NT2/D1 (cell line): ENCODE data around the gene TSPAN32.
A peak's percentile ranks its signal among the peaks of the same experiment; 100 is the strongest.
"Not testable (repeated sequence)": the region's sequence is repeated elsewhere in the genome, so short reads cannot be mapped to it uniquely, and the experiment has no call there.

Source experiments
- DNase-seq: peaks from one replicate; pipeline ENCODE4 v3.0.0-alpha.2; 2011; ENCODE audit warnings: low read depth, low spot score
- H3K27me3 ChIP-seq: 2 replicates; pipeline ENCODE4 v1.6.0; 2011; ENCODE audit warnings: mild to moderate bottlenecking; ENCODE audit not compliant: insufficient read length, insufficient read depth
- H3K36me3 ChIP-seq: 2 replicates; pipeline ENCODE4 v1.6.1; 2011; ENCODE audit warnings: mild to moderate bottlenecking, low read length, mixed read lengths; ENCODE audit not compliant: insufficient read depth, insufficient read length
- H3K4me1 ChIP-seq: 2 replicates; pipeline ENCODE4 v1.5.1; 2011; ENCODE audit not compliant: insufficient read depth, insufficient read length
- H3K4me3 ChIP-seq: 2 replicates; pipeline ENCODE4 v1.5.1; 2011; ENCODE audit warnings: low read depth; ENCODE audit not compliant: insufficient read length
- H3K9ac ChIP-seq: 2 replicates; pipeline ENCODE4 v1.6.0; 2011; ENCODE audit warnings: low read depth; ENCODE audit not compliant: insufficient read length
- H3K9me3 ChIP-seq: 2 replicates; pipeline ENCODE4 v1.5.1; 2011; ENCODE audit warnings: mild to moderate bottlenecking, low read length; ENCODE audit not compliant: insufficient read depth
- SUZ12 ChIP-seq: IDR thresholded peaks from 2 replicates; pipeline ENCODE4 v1.6.1; 2011; ENCODE audit not compliant: insufficient read length, insufficient read depth; ENCODE audit errors: extremely low read depth
- YY1 ChIP-seq: IDR thresholded peaks from 2 replicates; pipeline ENCODE4 v1.6.1; 2011; ENCODE audit not compliant: insufficient read length, insufficient read depth
- ZNF274 ChIP-seq: IDR thresholded peaks from 2 replicates; pipeline ENCODE4 v1.6.1; 2011; ENCODE audit warnings: mild to moderate bottlenecking, low read depth, low read length

TSPAN32 gene

DNA sequence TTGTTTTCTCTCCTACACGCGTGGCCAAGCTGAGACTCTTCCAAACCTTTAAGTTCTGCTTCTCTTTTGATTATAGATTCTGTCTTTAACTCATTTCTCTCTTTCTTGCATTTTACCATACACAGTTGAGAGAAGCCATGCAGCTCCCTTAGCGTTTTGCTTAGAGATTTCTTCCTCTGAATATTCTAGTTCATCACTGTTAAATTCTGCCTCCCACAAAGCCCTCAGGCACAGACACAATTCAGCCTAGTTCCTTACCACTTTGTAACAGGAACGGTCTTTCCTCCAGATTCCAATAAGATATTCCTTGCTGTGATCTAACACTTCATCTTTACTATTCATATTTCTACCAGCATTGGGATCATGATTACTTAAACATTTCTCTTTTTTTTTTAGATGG is 50.6 kb downstream of the TSPAN32 start:
- H3K36me3 ChIP-seq: no peaks in the 10 kb centered on the region
- no peaks in the 10 kb centered on the region for H3K27me3 ChIP-seq
- H3K4me3 ChIP-seq: no peak overlapping the region
- H3K9me3 ChIP-seq: peaks cover 61% of the 10 kb centered on the region
- no peak for DNase-seq
- no peak overlapping the region for H3K9ac ChIP-seq
- H3K4me1 ChIP-seq: no peaks in the 10 kb centered on the region
- TF ChIP-seq ZNF274 (no peak), SUZ12 (no peak), YY1 (no peak)

DNA sequence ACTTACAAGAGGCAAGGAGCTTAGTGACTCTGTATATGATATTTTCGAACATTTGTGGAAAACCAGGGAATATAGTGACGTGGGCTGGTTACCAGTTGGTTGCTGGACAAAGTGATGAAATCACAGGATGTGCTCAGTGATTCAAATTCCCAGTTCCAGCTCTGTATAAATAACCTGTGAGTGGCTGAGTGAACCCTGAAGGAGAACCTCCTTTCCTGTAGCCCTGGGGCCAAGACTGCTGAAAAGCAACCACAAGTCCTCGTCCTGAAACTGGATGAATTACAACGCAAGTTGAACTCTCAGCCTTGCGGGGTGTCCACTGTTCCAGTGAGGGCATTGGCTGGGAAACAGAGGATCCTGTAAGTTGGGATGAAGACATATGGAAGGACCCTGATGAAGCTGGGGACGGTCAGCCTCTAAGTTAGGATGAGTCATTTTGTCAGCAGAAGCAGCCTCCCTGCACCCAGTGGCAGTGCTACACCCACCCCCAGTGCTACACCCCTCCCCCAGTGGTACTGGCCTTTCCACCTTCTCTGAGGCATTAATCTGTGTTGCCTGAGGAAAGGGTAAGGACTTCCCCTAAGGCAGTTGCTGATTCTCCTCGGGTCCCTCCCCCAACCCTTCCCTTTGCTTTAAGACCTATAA is 53.3 kb downstream of the TSPAN32 start:
- Histone ChIP-seq H3K4me3 (no peak overlapping the region), H3K9ac (no peak overlapping the region), H3K36me3 (no peaks in the 10 kb centered on the region), H3K4me1 (no peaks in the 10 kb centered on the region), H3K9me3 (peaks cover 34% of the 10 kb centered on the region), H3K27me3 (no peaks in the 10 kb centered on the region)
- DNase-seq: no peak
- TF ChIP-seq YY1 (no peak), SUZ12 (no peak), ZNF274 (no peak)

DNA sequence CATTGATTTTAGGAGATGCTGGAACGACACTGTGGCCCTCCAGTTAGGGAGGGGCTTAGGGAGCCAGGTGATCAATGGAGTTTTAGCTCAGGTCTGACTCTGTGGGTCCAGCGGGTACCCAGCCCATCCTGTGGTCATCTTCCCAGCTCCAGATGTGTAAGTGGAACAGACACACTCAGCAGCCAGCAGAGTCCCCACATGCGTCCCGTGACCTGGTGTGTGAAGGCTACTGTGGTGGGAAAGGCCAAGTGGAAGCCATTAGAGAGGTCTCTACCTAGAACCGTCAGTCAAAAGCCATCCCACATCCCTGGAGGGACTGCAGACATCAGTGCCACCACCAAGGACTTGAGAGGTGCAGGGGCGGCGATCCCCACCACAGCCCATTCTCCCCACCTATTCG is 55.4 kb downstream of the TSPAN32 start:
- TF ChIP-seq YY1 (no peak), ZNF274 (no peak), SUZ12 (no peak)
- H3K36me3 ChIP-seq: no peaks in the 10 kb centered on the region
- H3K4me3 ChIP-seq: no peak overlapping the region
- no peak overlapping the region for H3K9ac ChIP-seq
- no peaks in the 10 kb centered on the region for H3K4me1 ChIP-seq
- H3K27me3 ChIP-seq: no peaks in the 10 kb centered on the region
- no peak for DNase-seq
- peaks cover 17% of the 10 kb centered on the region for H3K9me3 ChIP-seq

DNA sequence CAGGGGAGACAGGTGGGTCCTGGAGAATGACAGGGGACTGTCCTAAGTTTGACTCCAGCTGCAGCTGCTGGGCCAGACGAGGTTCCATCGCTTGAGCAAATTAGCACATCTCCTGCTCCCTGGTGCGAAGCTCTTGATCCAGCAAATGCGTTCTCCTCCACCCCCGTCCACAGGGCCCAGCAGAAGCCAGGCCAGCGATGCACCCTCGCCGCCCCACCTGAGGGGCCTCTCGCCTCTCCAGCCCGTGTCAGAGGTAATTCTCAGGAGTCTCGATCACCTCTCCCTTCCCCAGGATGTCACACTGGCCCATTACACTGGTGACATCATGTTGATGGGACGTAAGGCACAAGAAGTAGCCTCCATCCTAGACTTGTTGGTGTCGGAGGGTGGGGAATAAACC is 55.8 kb downstream of the TSPAN32 start:
- not testable (repeated sequence) for H3K36me3 ChIP-seq, DNase-seq, H3K9ac ChIP-seq, H3K27me3 ChIP-seq, H3K4me1 ChIP-seq, H3K4me3 ChIP-seq
- peaks cover 17% of the 10 kb centered on the region for H3K9me3 ChIP-seq

DNA sequence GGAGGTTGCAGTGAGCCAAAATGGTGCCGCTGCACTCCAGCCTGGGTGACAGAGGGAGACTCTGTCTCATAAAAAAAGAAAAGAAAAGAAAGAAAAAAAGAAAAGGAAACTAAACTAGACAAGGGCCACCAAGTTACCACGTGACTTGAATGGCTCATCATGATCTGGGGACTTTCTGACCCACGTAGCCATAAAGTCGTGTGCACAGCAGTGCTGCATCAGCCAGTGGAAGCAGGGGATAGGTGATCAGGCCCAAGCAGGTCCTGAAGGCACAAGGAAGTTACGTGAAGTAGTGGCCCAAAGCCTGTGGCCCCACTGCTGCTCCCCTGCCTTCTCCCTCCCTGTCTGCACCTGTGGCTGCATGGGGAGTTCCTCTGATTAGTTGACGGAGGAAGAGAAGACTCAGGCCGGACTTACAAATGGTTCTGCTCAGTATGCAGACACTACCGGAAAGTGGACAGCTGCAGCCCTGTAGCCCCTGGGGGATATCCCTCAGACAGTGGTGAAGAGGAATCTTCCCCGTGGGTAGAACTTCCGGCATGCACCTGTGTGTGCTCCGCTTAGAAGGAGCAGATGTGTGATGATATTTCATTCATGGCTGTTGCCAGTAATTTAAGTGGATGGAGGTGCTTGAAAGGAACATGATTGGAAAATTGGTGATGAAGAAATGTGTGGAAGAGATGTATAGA is 57.1 kb downstream of the TSPAN32 start:
- H3K9me3 ChIP-seq: peaks cover 17% of the 10 kb centered on the region
- H3K9ac ChIP-seq: peak overlapping the region; percentile 17
- TF ChIP-seq ZNF274 (no peak), SUZ12 (no peak), YY1 (no peak)
- no peak overlapping the region for H3K4me3 ChIP-seq
- no peaks in the 10 kb centered on the region for H3K4me1 ChIP-seq
- H3K36me3 ChIP-seq: no peaks in the 10 kb centered on the region
- no peak for DNase-seq
- H3K27me3 ChIP-seq: peaks cover 3% of the 10 kb centered on the region

DNA sequence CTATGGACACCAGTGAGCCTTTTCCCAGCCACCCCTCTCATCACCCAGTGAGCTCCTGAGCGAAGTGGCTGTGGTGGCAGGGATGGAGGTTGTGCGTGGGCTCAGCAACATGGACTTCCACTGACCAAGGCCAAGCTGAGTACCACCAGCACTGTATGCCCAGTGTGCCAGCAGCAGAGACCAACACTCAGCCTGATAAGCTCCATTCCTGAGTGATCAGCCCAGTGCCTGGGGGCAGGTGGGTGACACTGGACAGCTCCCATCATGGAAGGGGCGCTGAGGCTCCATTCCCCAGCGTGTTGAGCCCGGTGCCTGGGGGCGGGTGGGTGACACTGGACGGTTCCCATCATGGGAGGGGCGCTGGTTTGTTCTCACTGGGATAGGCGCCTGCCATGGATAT is 57.7 kb downstream of the TSPAN32 start:
- Histone ChIP-seq H3K36me3 (no peaks in the 10 kb centered on the region), H3K9me3 (peaks cover 16% of the 10 kb centered on the region), H3K4me1 (no peaks in the 10 kb centered on the region), H3K4me3 (no peak overlapping the region), H3K27me3 (peaks cover 3% of the 10 kb centered on the region), H3K9ac (no peak overlapping the region)
- TF ChIP-seq YY1 (no peak), ZNF274 (no peak), SUZ12 (no peak)
- DNase-seq: no peak

DNA sequence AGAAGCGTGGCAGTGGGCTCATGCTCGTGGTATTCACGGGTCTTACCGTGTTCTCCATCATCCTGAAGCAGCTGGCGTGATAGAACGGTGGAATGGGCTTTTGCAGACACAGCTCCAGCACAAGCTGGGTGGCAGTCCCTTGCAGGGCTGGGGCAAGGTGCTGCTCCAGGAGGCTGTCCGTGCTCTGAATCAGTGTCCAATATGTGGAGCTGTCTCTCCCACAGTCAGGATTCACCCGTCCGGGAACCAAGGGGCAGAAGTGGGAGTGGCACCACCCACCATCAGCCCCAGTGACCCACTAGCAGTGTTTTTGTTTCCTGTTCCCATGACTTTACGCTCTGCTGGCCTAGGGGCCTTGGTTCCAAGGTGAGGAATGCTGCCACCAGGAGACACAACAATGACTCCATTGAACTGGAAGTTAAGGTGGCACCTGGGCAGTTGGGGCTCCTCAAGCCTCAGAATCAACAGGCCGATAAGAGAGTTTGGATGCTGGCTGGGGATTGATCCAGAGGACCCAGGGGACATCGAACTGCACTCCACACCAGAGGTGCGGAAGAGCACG is 58.3 kb downstream of the TSPAN32 start:
- no peak for TF ChIP-seq ZNF274
- no peak for TF ChIP-seq SUZ12
- no peak for TF ChIP-seq YY1
- Histone ChIP-seq H3K27me3 (peaks cover 3% of the 10 kb centered on the region), H3K4me3 (no peak overlapping the region), H3K4me1 (no peaks in the 10 kb centered on the region), H3K9me3 (peaks cover 12% of the 10 kb centered on the region), H3K36me3 (no peaks in the 10 kb centered on the region), H3K9ac (no peak overlapping the region)
- no peak for DNase-seq
